ENCODE measurements around the gene TPX2. TPM values are rescaled to one million over a fixed set of nuclear protein-coding genes. Genes with fewer than 3 reads are reported as not detected.

Gene TPX2
- total and polyA plus RNA-seq, 3 experiments from 2014 or later, result 1.1 to 62.7 (median 60.3) TPM

GRCh38 chr20:31785089-31785488 lies 46.0 kb downstream of the TPX2 start:
- Mint-ChIP-seq H3K27ac (no peak overlapping the region), H3K4me1 (no peaks in the 10 kb centered on the region), H3K27me3 (no peaks in the 10 kb centered on the region), H3K4me3 (no peak overlapping the region), H3K9me3 (no peaks in the 10 kb centered on the region), H3K36me3 (no peaks in the 10 kb centered on the region)
- Histone ChIP-seq H3K9me3 (ENCODE audit: low read length) (no peaks in the 10 kb centered on the region), H3K4me3 (ENCODE audit: low read length) (no peak overlapping the region), H3K36me3 (ENCODE audit: insufficient read depth, low read length) (no peaks in the 10 kb centered on the region), H3K4me1 (ENCODE audit: insufficient read depth, low read length) (no peaks in the 10 kb centered on the region), H3K27me3 (ENCODE audit: insufficient read depth, low read length, poor library complexity, severe bottlenecking) (no peaks in the 10 kb centered on the region), H3K27ac (ENCODE audit: low read depth, low read length) (no peak overlapping the region)
- POLR2A ChIA-PET, result no interaction called here
- no peak for DNase-seq
- CTCF ChIA-PET, result no interaction called here

- Mint-ChIP-seq H3K27ac (peak overlapping the region in 1 of 8 donors; percentile 95), H3K9me3 (no peaks in the 10 kb centered on the region), H3K4me1 (no peaks in the 10 kb centered on the region), H3K27me3 (no peaks in the 10 kb centered on the region), H3K36me3 (no peaks in the 10 kb centered on the region), H3K4me3 (no peak overlapping the region)
- Histone ChIP-seq H3K9me3 (ENCODE audit: low read length) (no peaks in the 10 kb centered on the region), H3K27me3 (ENCODE audit: insufficient read depth, low read length, poor library complexity, severe bottlenecking) (no peaks in the 10 kb centered on the region), H3K36me3 (ENCODE audit: insufficient read depth, low read length) (no peaks in the 10 kb centered on the region), H3K27ac (ENCODE audit: low read depth, low read length) (no peak overlapping the region), H3K4me1 (ENCODE audit: insufficient read depth, low read length) (no peaks in the 10 kb centered on the region), H3K4me3 (ENCODE audit: low read length) (no peak overlapping the region)
- ChIA-PET CTCF (no interaction called here), POLR2A (no interaction called here)
- DNase-seq, result no peak
Measured at GRCh38 chr20:31788578-31788977, 49.5 kb downstream of the TPX2 start.

GRCh38 chr20:31790401-31790800 lies 51.3 kb downstream of the TPX2 start:
- no peak overlapping the region for H3K27ac Mint-ChIP-seq
- no peak overlapping the region for H3K27ac ChIP-seq (ENCODE audit: low read depth, low read length)
- ChIA-PET POLR2A (no interaction called here), CTCF (no interaction called here)
- H3K27me3 ChIP-seq (ENCODE audit: insufficient read depth, low read length, poor library complexity, severe bottlenecking), result no peaks in the 10 kb centered on the region
- no peaks in the 10 kb centered on the region for H3K4me1 Mint-ChIP-seq
- DNase-seq, result no peak
- H3K27me3 Mint-ChIP-seq, result no peaks in the 10 kb centered on the region
- no peak overlapping the region for H3K4me3 ChIP-seq (ENCODE audit: low read length)
- no peaks in the 10 kb centered on the region for H3K36me3 ChIP-seq (ENCODE audit: insufficient read depth, low read length)
- H3K9me3 Mint-ChIP-seq, result no peaks in the 10 kb centered on the region
- no peaks in the 10 kb centered on the region for H3K36me3 Mint-ChIP-seq
- H3K4me3 Mint-ChIP-seq, result no peak overlapping the region
- H3K9me3 ChIP-seq (ENCODE audit: low read length), result no peaks in the 10 kb centered on the region
- no peaks in the 10 kb centered on the region for H3K4me1 ChIP-seq (ENCODE audit: insufficient read depth, low read length)

GRCh38 chr20:31797364-31797763 lies 58.3 kb downstream of the TPX2 start:
- Histone ChIP-seq H3K27ac (ENCODE audit: low read depth, low read length) (no peak overlapping the region), H3K4me3 (ENCODE audit: low read length) (no peak overlapping the region), H3K27me3 (ENCODE audit: insufficient read depth, low read length, poor library complexity, severe bottlenecking) (no peaks in the 10 kb centered on the region), H3K4me1 (ENCODE audit: insufficient read depth, low read length) (no peaks in the 10 kb centered on the region), H3K36me3 (ENCODE audit: insufficient read depth, low read length) (no peaks in the 10 kb centered on the region), H3K9me3 (ENCODE audit: low read length) (no peaks in the 10 kb centered on the region)
- Mint-ChIP-seq H3K36me3 (peaks cover 0 to 1% (median 0%) of the 10 kb centered on the region in 3 donors), H3K27ac (no peak overlapping the region), H3K27me3 (no peaks in the 10 kb centered on the region), H3K9me3 (no peaks in the 10 kb centered on the region), H3K4me1 (no peaks in the 10 kb centered on the region), H3K4me3 (no peak overlapping the region)
- CTCF ChIA-PET, result no interaction called here
- no peak for DNase-seq
- POLR2A ChIA-PET, result no interaction called here

GRCh38 chr20:31801508-31801907 lies 62.4 kb downstream of the TPX2 start:
- Histone ChIP-seq H3K36me3 (ENCODE audit: insufficient read depth, low read length) (no peaks in the 10 kb centered on the region), H3K4me1 (ENCODE audit: insufficient read depth, low read length) (peaks cover 13% of the 10 kb centered on the region), H3K27ac (ENCODE audit: low read depth, low read length) (no peak overlapping the region), H3K9me3 (ENCODE audit: low read length) (no peaks in the 10 kb centered on the region), H3K4me3 (ENCODE audit: low read length) (no peak overlapping the region), H3K27me3 (ENCODE audit: insufficient read depth, low read length, poor library complexity, severe bottlenecking) (no peaks in the 10 kb centered on the region)
- no peak for DNase-seq
- H3K36me3 Mint-ChIP-seq, result peaks cover 0 to 1% (median 0%) of the 10 kb centered on the region in 3 donors
- peak overlapping the region in 2 of 8 donors; percentile 19 to 24 for H3K27ac Mint-ChIP-seq
- H3K4me3 Mint-ChIP-seq, result no peak overlapping the region
- H3K27me3 Mint-ChIP-seq, result no peaks in the 10 kb centered on the region
- ChIA-PET CTCF (no interaction called here), POLR2A (no interaction called here)
- H3K4me1 Mint-ChIP-seq, result peaks cover 10 to 15% (median 13%) of the 10 kb centered on the region in 3 donors
- H3K9me3 Mint-ChIP-seq, result no peaks in the 10 kb centered on the region

GRCh38 chr20:31803552-31804291 lies 64.6 kb downstream of the TPX2 start:
- Histone ChIP-seq H3K9me3 (ENCODE audit: low read length) (no peaks in the 10 kb centered on the region), H3K27me3 (ENCODE audit: insufficient read depth, low read length, poor library complexity, severe bottlenecking) (no peaks in the 10 kb centered on the region), H3K27ac (ENCODE audit: low read depth, low read length) (no peak overlapping the region), H3K36me3 (ENCODE audit: insufficient read depth, low read length) (no peaks in the 10 kb centered on the region), H3K4me3 (ENCODE audit: low read length) (no peak overlapping the region), H3K4me1 (ENCODE audit: insufficient read depth, low read length) (peaks cover 13% of the 10 kb centered on the region)
- Mint-ChIP-seq H3K36me3 (peaks cover 0 to 1% (median 0%) of the 10 kb centered on the region in 3 donors), H3K4me1 (peaks cover 10 to 15% (median 13%) of the 10 kb centered on the region in 3 donors), H3K27ac (peak overlapping the region in 3 of 8 donors; percentile 7 to 58 (median 49)), H3K4me3 (peak overlapping the region in 1 of 7 donors; percentile 14), H3K27me3 (peaks cover 0 to under 1% of the 10 kb centered on the region in 2 donors), H3K9me3 (no peaks in the 10 kb centered on the region)
- CTCF ChIA-PET, result no interaction called here
- no peak for DNase-seq
- POLR2A ChIA-PET, result no interaction called here

- Mint-ChIP-seq H3K4me3 (no peak overlapping the region), H3K27ac (no peak overlapping the region), H3K36me3 (no peaks in the 10 kb centered on the region), H3K4me1 (peaks cover 10 to 15% (median 13%) of the 10 kb centered on the region in 3 donors), H3K27me3 (peaks cover 0 to 4% of the 10 kb centered on the region in 2 donors), H3K9me3 (no peaks in the 10 kb centered on the region)
- Histone ChIP-seq H3K4me3 (ENCODE audit: low read length) (no peak overlapping the region), H3K27ac (ENCODE audit: low read depth, low read length) (no peak overlapping the region), H3K9me3 (ENCODE audit: low read length) (no peaks in the 10 kb centered on the region), H3K27me3 (ENCODE audit: insufficient read depth, low read length, poor library complexity, severe bottlenecking) (no peaks in the 10 kb centered on the region), H3K4me1 (ENCODE audit: insufficient read depth, low read length) (peaks cover 13% of the 10 kb centered on the region), H3K36me3 (ENCODE audit: insufficient read depth, low read length) (no peaks in the 10 kb centered on the region)
- ChIA-PET POLR2A (no interaction called here), CTCF (interaction anchor here (0.5 to 0.7 kb wide), 2 partner anchors 16 to 194 kb away, joined by 3 to 4 read pairs; no protein-coding TSS in a partner anchor)
- no peak for DNase-seq
Measured at GRCh38 chr20:31806564-31807355, 67.7 kb downstream of the TPX2 start.

- peaks cover 0 to 4% of the 10 kb centered on the region in 2 donors for H3K27me3 Mint-ChIP-seq
- no peak for DNase-seq
- Histone ChIP-seq H3K27me3 (ENCODE audit: insufficient read depth, low read length, poor library complexity, severe bottlenecking) (no peaks in the 10 kb centered on the region), H3K4me3 (ENCODE audit: low read length) (no peak overlapping the region), H3K27ac (ENCODE audit: low read depth, low read length) (no peak overlapping the region), H3K36me3 (ENCODE audit: insufficient read depth, low read length) (no peaks in the 10 kb centered on the region), H3K9me3 (ENCODE audit: low read length) (no peaks in the 10 kb centered on the region), H3K4me1 (ENCODE audit: insufficient read depth, low read length) (peaks cover 10% of the 10 kb centered on the region)
- H3K27ac Mint-ChIP-seq, result no peak overlapping the region
- H3K36me3 Mint-ChIP-seq, result no peaks in the 10 kb centered on the region
- ChIA-PET POLR2A (no interaction called here), CTCF (no interaction called here)
- H3K4me3 Mint-ChIP-seq, result no peak overlapping the region
- H3K4me1 Mint-ChIP-seq, result peaks cover 8 to 11% (median 10%) of the 10 kb centered on the region in 3 donors
- H3K9me3 Mint-ChIP-seq, result no peaks in the 10 kb centered on the region
Measured at GRCh38 chr20:31808481-31808880, 69.4 kb downstream of the TPX2 start.
